ENCODE data around the gene KRTAP10-10.

GRCh38 chr21:44681152-44681551 lies 44.0 kb downstream of the KRTAP10-10 start:
- TF ChIP-seq ZNF274 (IDR thresholded peaks at IDR 0.05; ENCODE audit: low read depth, low read length) = no peak
- no peak for TF ChIP-seq SUZ12 (IDR thresholded peaks at IDR 0.05; ENCODE audit: extremely low read depth, insufficient read depth, insufficient read length)
- no peak for TF ChIP-seq YY1 (IDR thresholded peaks at IDR 0.05; ENCODE audit: insufficient read depth, insufficient read length)

Data from NT2/D1 (cell line).